T-helper 2 cell (primary cell): ENCODE results near the gene ABHD12B.
"Not testable (repeated sequence)": the region's sequence is repeated elsewhere in the genome, so short reads cannot be mapped to it uniquely, and the experiment has no call there.

Source experiments
- DNase-seq, 5 experiments: peaks; one replicate each; pipeline versions ENCODE4 v3.0.0 to v3.0.0-alpha.2; 2012 to 2022

Gene ABHD12B

DNA sequence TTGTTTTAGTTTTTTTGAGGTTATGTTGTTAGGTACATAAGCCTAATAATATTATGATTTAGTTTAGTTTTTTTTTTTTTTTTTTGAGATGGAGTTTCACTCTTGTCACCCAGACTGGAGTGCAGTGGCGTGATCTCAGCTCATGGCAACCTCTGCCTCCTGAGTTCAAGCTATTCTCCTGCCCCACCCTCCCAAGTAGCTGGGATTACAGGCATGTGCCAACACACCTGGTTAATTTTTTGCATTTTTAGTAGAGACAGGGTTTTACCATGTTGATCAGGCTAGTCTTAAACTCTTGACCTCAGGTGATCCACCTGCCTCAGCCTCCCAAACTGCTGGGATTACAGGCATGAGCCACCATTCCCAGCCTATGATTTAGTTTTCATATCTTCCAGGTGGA lies 25.2 kb downstream of the ABHD12B start:
- not testable (repeated sequence) for DNase-seq

GRCh38 chr14:50897658-50898175 lies 25.9 kb downstream of the ABHD12B start:
- no peak for DNase-seq

DNA sequence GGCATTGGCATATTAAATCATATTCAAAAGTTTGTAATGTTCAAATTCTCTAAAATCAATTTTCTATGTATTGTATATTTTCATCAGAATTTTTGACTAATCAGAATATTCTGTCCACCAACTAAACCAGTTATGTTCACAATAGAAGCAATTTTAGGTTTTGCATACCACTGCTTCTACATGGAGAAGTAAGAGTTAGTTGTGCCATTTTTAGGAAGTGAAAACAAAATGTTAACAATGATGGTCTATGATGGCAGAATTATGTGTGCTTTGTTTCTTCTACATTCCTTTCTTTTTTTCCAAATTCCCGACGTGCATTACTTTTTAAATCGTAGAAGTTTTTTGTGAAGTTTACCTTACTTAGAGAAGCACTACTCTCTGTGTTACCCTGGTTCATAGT lies 29.5 kb downstream of the ABHD12B start:
- no peak for DNase-seq

DNA sequence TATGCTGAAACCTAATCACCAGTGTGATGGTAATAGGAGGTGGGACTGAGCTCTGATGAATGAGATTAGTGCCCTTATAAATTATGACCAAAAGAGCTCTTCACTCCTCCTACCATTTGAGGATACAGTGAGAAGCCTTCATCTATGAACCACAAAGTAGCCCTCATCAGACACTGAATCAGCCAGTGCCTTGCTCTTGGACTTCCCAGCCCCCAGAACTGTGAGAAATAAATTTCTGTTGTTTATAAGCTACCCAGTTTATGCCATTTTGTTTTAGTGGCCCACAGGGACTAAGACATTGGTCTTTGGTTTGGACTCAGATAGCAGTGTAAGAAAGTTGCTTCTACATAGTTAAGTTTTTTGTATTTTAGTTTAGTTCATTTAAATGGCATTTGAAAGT lies 32.9 kb downstream of the ABHD12B start:
- DNase-seq: no peak

DNA sequence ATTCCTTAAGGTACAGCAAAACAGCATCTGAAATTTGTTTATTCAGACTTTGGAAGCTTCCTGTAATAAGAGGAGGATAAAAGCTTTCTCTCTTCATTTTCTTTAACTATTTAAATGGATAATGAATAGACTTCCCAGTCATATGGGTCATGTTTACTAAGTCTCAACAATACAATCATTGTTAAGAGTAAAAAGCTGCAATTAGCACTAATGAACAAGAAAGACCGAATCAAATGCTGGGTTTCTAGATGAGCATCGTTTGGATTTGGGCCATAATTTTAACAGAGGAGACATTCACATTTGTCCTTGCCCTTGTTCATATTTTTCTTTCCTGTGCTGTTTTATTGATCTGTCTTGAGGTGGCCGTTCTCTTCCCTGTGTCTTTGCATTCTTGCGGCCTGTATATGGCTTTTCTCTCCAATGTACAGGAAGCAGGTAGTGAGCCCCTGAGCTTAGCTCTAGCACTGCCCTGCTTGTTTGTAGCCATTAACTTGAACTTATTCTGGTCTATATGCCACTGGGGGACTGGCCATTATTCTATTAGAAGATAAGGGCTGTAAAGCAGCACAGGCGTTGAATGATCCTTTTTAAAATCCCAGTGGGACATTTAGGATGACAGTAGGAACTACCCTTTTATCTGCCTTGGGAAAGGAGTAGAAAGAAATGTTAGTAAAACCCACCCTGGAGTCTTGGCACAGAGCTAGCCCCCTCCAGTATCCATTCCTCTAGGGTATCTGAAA lies 34.6 kb downstream of the ABHD12B start:
- no peak for DNase-seq

GRCh38 chr14:50910495-50911420 lies 38.9 kb downstream of the ABHD12B start:
- no peak for DNase-seq

DNA sequence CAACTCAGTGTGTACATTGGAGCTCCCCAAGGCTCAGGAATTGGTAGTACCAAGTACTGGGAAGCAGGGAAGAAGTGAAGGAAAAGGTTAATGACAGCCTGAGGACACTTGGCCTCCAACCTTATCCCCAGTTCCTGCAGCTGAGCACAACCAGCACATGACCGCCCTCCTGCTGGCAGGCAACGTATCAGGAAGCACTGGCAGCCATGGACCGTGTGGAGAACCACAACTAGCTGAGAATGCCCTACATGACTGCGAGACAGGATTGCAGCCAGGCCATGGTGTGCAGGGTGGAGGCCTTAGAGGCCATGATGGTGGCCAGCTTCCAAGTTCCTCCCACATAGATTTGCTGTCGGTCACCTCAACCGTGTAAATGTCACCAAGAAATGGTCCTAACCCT lies 45.6 kb downstream of the ABHD12B start:
- no peak for DNase-seq

DNA sequence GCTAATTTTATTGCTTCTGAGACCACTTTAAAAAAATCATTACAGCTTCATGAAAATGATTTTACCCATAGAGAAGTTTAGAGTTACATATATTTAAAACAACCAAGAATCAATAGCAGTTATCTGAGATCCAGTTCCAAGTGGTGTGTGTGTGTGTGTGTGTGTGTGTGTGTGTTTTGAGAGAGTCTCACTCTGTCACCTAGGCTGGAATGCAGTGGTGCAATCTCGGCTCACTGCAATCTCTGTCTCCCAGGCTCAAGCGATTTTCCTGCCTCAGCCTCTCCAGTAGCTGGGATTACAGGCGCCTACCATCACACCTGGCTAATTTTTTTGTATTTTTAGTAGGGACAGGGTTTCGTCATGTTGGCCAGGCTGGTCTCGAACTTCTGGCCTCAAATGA lies 47.7 kb downstream of the ABHD12B start:
- not testable (repeated sequence) for DNase-seq

DNA sequence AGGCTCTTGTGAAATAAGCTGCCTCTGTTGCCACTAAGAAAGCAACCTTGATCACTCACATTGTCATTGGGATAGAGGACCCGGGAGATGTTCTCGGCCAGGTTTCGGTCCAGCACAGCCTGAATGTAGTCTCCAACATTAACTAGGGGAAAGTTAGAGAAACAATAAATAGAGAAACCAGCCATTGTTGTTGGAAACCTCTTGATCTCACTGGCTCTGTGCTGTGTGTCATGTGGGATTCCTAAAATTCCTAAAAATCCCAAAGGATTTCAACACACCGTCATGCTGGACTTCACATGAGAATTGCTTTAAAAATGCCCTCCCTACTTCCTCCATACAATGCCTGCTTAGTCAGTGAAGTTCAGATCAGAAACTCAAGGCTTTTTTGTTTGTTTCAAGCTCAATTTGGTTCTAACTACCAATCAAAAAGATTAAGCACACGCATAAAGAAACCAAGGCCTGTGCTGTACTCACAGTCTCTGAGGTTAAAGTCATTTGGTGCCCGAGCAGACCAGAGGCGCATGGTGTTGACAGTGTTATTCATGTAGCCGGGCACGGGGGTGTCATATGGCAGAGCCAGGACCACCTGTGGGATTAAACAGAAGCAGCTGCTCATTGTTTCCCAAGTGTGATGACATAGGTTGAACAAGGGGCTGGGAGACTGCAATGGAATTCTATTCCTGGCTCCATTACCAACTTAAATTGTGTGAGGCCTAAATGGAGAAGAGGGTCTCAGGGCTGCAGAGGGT lies 48.8 kb downstream of the ABHD12B start:
- no peak for DNase-seq

GRCh38 chr14:50922803-50923202 lies 51.0 kb downstream of the ABHD12B start:
- DNase-seq: no peak

GRCh38 chr14:50924236-50924635 lies 52.4 kb downstream of the ABHD12B start:
- no peak for DNase-seq

DNA sequence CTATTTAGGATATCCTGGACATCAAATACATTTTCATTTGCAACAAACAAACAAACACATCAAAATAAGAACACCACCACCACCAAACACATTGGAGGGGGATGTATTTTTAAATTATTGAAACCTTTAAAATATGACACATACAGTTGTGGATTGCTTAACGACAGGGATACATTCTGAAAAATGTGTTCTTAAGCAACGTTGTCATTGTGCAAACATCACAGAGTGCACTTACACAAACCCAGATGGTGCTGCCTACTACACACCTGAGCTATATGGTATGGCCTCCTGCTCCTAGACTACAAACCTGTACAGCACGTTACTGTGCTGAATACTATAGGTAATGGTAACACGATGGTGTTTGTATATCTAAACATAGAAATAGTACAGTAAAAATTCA lies 53.0 kb downstream of the ABHD12B start:
- DNase-seq: no peak

- no peak for DNase-seq
Measured at GRCh38 chr14:50926851-50927386, 55.1 kb downstream of the ABHD12B start.

- no peak for DNase-seq
Measured at GRCh38 chr14:50928002-50928635, 56.3 kb downstream of the ABHD12B start.

- DNase-seq: no peak
Measured at GRCh38 chr14:50929506-50929905, 57.7 kb downstream of the ABHD12B start.

DNA sequence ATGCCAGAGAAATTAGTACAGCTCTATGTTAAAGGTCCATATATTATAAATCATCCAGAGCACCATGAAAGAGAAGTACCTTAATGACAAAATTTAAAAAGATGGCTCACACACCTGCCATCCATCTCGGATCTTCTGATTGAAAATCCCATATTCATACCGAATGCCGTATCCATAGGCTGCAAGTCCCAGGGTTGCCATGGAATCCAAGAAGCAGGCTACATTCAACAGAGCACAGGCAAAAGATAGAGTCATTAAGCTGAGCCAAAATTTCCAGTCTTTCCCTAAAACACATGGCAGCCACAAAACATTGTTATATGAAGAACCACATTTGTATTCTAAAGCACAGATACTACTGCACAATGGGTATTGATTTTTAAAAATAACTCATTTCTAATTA lies 59.7 kb downstream of the ABHD12B start:
- no peak for DNase-seq

DNA sequence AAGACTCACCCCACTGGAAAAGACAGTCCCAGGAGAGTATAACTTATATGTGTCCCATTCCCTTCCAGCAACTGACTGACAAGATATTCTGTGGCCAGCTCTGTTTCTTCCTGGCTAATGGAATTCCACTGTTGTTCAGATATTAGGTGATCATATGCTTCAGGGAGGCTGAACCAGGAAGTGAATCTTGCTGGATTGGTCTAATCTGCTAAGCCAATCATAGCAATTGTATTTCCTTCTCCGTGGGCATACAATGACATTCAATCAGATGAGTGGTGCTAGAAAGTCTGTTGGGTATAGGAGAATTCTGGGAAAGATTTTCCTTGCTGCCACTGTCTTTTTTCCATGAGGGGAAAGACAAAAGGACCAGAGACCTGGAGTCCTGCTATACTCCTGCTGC lies 60.3 kb downstream of the ABHD12B start:
- DNase-seq: no peak

DNA sequence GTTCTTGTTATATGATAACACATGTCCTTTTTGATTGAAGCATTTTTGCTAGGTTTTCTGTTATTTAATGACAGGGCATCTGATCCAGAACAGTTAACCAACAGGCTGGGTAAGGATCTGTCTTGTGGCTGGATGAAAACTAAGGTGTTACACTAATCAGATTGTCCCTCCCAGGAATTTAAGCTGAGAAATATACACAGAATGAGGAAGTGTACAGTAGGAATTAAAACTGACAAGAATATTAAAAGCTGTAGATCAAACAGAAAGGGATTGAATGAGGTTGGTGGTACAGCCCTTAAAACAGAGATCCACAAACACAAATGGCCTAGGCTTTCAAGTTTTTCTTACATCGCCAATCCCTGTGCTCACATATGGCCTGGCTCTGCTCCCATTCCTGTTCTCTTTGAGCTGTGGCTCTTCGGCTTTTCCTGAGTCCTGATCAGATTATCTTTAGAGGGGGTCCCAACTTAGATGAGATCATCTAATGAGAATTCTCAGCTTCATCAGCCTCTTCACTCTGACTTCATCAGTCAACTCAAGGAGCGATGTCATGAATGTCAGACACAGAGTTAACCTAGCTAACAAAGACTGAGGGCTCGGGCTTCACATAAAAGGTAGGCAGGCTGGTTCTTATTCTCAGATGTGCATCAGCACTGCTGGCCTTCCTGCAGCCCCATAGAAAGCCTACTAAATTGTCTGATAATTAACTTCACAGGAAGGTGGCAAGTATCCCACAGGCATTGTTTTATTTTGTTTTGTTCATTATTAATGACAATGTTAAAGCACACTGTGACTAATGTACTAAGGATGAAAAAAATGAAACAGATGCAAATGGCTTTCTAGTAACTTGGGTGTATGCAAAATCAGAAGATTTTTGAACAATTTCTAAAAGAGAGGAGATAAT lies 61.0 kb downstream of the ABHD12B start:
- DNase-seq: no peak

- no peak for DNase-seq
Measured at GRCh38 chr14:50935126-50936015, 63.5 kb downstream of the ABHD12B start.

DNA sequence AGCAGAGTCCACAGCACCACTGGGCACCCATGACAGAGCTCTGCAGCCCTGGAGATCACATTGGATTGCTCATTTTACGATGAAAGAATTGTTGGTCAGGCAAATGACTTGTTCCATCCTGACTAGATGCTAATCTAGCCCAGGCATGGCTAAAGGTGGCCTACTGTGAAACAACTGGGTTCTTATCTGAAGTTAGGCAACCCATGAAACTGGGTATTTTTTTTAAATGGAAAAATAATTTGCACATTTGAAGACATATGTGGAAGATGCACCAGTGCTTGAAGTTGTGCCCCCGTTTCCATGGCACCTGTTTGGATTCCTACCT lies 64.1 kb downstream of the ABHD12B start:
- no peak for DNase-seq
